K562 (cell line): Measurements from ENCODE around the gene RPL19. TPM values are rescaled to one million over a fixed set of nuclear protein-coding genes. Genes with fewer than 3 reads are reported as not detected.

Source experiments
- ARID4B ChIP-seq: sonication (generic); formaldehyde crosslinking; IDR thresholded peaks from 2 replicates; pipeline ENCODE4 v1.8.0; 2022; ENCODE audit warnings: mild to moderate bottlenecking, missing genetic modification reagents
- BCL6 ChIP-seq: fragments of 250-450 bp; sonication (Bioruptor Pico); IDR thresholded peaks from 2 replicates; pipeline ENCODE4 v1.4.0; 2020
- CCNT2 ChIP-seq: IDR thresholded peaks from 2 replicates; pipeline ENCODE4 v1.6.1; 2011; ENCODE audit warnings: borderline replicate concordance, low read depth, mild to moderate bottlenecking, moderate library complexity, mixed read lengths, low read length; ENCODE audit not compliant: insufficient read length; ENCODE audit errors: extremely low read depth
- CEBPG ChIP-seq, 3 experiments: fragments of 200-800 bp in 1 of 3; sonication (Bioruptor generic) in 1 of 3; sonication (generic) in 1 of 3; formaldehyde crosslinking in 1 of 3; IDR thresholded peaks in 2 of 3; conservative IDR thresholded peaks in 1 of 3; 2 replicates each; pipeline versions ENCODE4 v1.6.1 to v1.8.0; 2016 to 2022; ENCODE audit warnings: missing compliant biosample characterization in 2 of 3, missing genetic modification characterization in 2 of 3, mild to moderate bottlenecking in 1 of 3, missing genetic modification reagents in 1 of 3
- ELF2 ChIP-seq: fragments of 250-450 bp; sonication (Bioruptor Pico); IDR thresholded peaks from 2 replicates; pipeline ENCODE4 v1.5.0; 2021; ENCODE audit warnings: mild to moderate bottlenecking
- GATAD2B ChIP-seq: fragments of 450-650 bp; IDR thresholded peaks from 2 replicates; pipeline ENCODE4 v1.6.1; 2017; ENCODE audit warnings: mild to moderate bottlenecking, borderline replicate concordance
- ILK ChIP-seq: fragments of 450-650 bp; IDR thresholded peaks from 2 replicates; pipeline ENCODE4 v1.6.1; 2016; ENCODE audit warnings: missing genetic modification characterization, low read depth, mild to moderate bottlenecking, missing compliant biosample characterization, moderate library complexity, borderline replicate concordance
- PRPF4 ChIP-seq: fragments of 200-400 bp; formaldehyde crosslinking; IDR thresholded peaks from one replicate; pipeline ENCODE4 v1.6.1; 2017; ENCODE audit warnings: low read length, low read depth, mild to moderate bottlenecking; ENCODE audit not compliant: insufficient read depth, poor library complexity, severe bottlenecking
- XRCC5 ChIP-seq: fragments of 200-400 bp; formaldehyde crosslinking; IDR thresholded peaks from 2 replicates; pipeline ENCODE4 v1.6.1; 2017; ENCODE audit warnings: low read depth, mild to moderate bottlenecking, low read length
- ZNF717 ChIP-seq: fragments of 250-450 bp; sonication (Bioruptor Pico); IDR thresholded peaks from 2 replicates; pipeline ENCODE4 v1.5.0; 2021
- polyA plus RNA-seq, 8 experiments: library from polyadenylated mRNA; depleted of rRNA in 4 of 8; stranded (reverse) in 5 of 8; unstranded in 3 of 8; fragments of >200 nt; fragmentation: Nextera tagmentation in 2 of 8; fragmentation: Illumina TruSeq in 1 of 8; extraction: Ambion mirVana in 2 of 8; extraction: Trizol in 1 of 8; gene quantifications; 2 replicates each; pipeline versions ENCODE4 v1.2.1 to v1.2.3, GENCODE V29; 2011 to 2014; ENCODE audit warnings: inconsistent platforms in 1 of 8, missing spikeins in 1 of 8
- total RNA-seq, 7 experiments: library from RNA; depleted of rRNA in 6 of 7; stranded (reverse); fragments of >200 nt in 6 of 7; fragmentation: Illumina TruSeq in 2 of 7; extraction: Trizol in 2 of 7; gene quantifications; 2 replicates each; pipeline versions ENCODE4 v1.2.1 to v1.2.3, GENCODE V29; 2011 to 2021; ENCODE audit warnings: low replicate concordance in 1 of 7
- TF ChIP-seq, protein P1 (sequence below): sonication (generic); formaldehyde crosslinking; IDR thresholded peaks from 2 replicates; pipeline ENCODE4 v1.8.1; 2023; ENCODE audit warnings: missing genetic modification reagents, mild to moderate bottlenecking, borderline replicate concordance
- TF ChIP-seq, protein P2 (sequence below): sonication (generic); formaldehyde crosslinking; IDR thresholded peaks from 2 replicates; pipeline ENCODE4 v1.8.1; 2023; ENCODE audit warnings: mild to moderate bottlenecking, missing genetic modification reagents, moderate library complexity
- TF ChIP-seq, protein P3 (sequence below), 2 experiments: IDR thresholded peaks; 2 replicates each; pipeline ENCODE4 v1.6.1; 2011; ENCODE audit warnings: borderline replicate concordance in 1 of 2, control low read depth in 1 of 2, low read depth in 1 of 2, low read length in 1 of 2, mild to moderate bottlenecking in 1 of 2, mixed read lengths in 1 of 2, moderate library complexity in 1 of 2; ENCODE audit not compliant: insufficient read depth in 1 of 2, insufficient read length in 1 of 2, poor library complexity in 1 of 2, severe bottlenecking in 1 of 2; ENCODE audit errors: extremely low read depth in 1 of 2

RPL19 gene
- total and polyA plus RNA-seq, 9 of the 15 experiments (the other 6 are each of a cell fraction or from before 2014, with no cell fraction given): 2,263 to 4,614 (median 3,727) TPM

- TF ChIP-seq GATAD2B (no peak), XRCC5 (0 out of 2 replicates have a peak, but pooled peaks have one; percentile 18), CCNT2 (no peak), ZNF717 (CRISPR knock-in tag) (no peak), PRPF4 (no peak), ARID4B (CRISPR knock-in tag) (no peak), BCL6 (CRISPR knock-in tag) (no peak), ELF2 (CRISPR knock-in tag) (no peak), ILK (tag) (no peak), CEBPG (CRISPR knock-in tag; IDR thresholded peaks at IDR 0.05) (no peak), CEBPG (tag; conservative IDR thresholded peaks at IDR 0.05 in 1 of 2, IDR thresholded peaks at IDR 0.05 in 1 of 2) (no peak)
- TF ChIP-seq, protein P1, sequence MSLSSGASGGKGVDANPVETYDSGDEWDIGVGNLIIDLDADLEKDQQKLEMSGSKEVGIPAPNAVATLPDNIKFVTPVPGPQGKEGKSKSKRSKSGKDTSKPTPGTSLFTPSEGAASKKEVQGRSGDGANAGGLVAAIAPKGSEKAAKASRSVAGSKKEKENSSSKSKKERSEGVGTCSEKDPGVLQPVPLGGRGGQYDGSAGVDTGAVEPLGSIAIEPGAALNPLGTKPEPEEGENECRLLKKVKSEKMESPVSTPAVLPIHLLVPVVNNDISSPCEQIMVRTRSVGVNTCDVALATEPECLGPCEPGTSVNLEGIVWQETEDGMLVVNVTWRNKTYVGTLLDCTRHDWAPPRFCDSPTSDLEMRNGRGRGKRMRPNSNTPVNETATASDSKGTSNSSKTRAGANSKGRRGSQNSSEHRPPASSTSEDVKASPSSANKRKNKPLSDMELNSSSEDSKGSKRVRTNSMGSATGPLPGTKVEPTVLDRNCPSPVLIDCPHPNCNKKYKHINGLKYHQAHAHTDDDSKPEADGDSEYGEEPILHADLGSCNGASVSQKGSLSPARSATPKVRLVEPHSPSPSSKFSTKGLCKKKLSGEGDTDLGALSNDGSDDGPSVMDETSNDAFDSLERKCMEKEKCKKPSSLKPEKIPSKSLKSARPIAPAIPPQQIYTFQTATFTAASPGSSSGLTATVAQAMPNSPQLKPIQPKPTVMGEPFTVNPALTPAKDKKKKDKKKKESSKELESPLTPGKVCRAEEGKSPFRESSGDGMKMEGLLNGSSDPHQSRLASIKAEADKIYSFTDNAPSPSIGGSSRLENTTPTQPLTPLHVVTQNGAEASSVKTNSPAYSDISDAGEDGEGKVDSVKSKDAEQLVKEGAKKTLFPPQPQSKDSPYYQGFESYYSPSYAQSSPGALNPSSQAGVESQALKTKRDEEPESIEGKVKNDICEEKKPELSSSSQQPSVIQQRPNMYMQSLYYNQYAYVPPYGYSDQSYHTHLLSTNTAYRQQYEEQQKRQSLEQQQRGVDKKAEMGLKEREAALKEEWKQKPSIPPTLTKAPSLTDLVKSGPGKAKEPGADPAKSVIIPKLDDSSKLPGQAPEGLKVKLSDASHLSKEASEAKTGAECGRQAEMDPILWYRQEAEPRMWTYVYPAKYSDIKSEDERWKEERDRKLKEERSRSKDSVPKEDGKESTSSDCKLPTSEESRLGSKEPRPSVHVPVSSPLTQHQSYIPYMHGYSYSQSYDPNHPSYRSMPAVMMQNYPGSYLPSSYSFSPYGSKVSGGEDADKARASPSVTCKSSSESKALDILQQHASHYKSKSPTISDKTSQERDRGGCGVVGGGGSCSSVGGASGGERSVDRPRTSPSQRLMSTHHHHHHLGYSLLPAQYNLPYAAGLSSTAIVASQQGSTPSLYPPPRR (CRISPR knock-in tag): no peak
- TF ChIP-seq, protein P2, sequence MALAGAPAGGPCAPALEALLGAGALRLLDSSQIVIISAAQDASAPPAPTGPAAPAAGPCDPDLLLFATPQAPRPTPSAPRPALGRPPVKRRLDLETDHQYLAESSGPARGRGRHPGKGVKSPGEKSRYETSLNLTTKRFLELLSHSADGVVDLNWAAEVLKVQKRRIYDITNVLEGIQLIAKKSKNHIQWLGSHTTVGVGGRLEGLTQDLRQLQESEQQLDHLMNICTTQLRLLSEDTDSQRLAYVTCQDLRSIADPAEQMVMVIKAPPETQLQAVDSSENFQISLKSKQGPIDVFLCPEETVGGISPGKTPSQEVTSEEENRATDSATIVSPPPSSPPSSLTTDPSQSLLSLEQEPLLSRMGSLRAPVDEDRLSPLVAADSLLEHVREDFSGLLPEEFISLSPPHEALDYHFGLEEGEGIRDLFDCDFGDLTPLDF (CRISPR knock-in tag): no peak
- TF ChIP-seq, protein P3, sequence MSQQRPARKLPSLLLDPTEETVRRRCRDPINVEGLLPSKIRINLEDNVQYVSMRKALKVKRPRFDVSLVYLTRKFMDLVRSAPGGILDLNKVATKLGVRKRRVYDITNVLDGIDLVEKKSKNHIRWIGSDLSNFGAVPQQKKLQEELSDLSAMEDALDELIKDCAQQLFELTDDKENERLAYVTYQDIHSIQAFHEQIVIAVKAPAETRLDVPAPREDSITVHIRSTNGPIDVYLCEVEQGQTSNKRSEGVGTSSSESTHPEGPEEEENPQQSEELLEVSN (IDR thresholded peaks at IDR 0.05; ENCODE audit: borderline replicate concordance in 1 of 2, extremely low read depth in 1 of 2, insufficient read depth in 1 of 2, insufficient read length in 1 of 2, low read depth in 1 of 2, low read length in 1 of 2, poor library complexity in 1 of 2, severe bottlenecking in 1 of 2): no peak
Measured at GRCh38 chr17:39174920-39175694, 25.0 kb upstream of the RPL19 start (continued).
